Activated CD4-positive, alpha-beta memory T cell treated with anti-CD3 and anti-CD28 coated beads for 36 hours (primary cell): ENCODE data around the gene CLEC12A. TPM values are rescaled to one million over a fixed set of nuclear protein-coding genes. Genes with fewer than 3 reads are reported as not detected.
A peak's percentile ranks its signal among the peaks of the same experiment; 100 is the strongest.

Experiments
- CTCF ChIA-PET: fragments of 350-600 bp; sonication (Branson Sonifier 250); formaldehyde crosslinking; loops from one replicate; lab custom pipeline; 2021; ENCODE audit warnings: antibody characterized with exemption, inconsistent platforms; lab: Charles Lee
- POLR2A ChIA-PET: fragments of 350-600 bp; sonication (Branson Sonifier 250); formaldehyde crosslinking; loops from one replicate; lab custom pipeline; 2021; ENCODE audit warnings: antibody characterized with exemption; lab: Charles Lee
- DNase-seq: peaks from one replicate; pipeline ENCODE4 v3.0.0-alpha.2; 2020
- H3K27ac Mint-ChIP-seq: one replicate; pipeline ENCODE4 v1.8.0; 2021; ENCODE audit warnings: mixed read lengths
- H3K27me3 Mint-ChIP-seq: one replicate; pipeline ENCODE4 v1.8.0; 2021; ENCODE audit warnings: mixed read lengths
- H3K36me3 Mint-ChIP-seq: one replicate; pipeline ENCODE4 v1.8.0; 2021; ENCODE audit warnings: mixed read lengths
- H3K4me1 Mint-ChIP-seq: one replicate; pipeline ENCODE4 v1.8.0; 2021; ENCODE audit warnings: low read depth, mixed read lengths
- H3K4me3 Mint-ChIP-seq: one replicate; pipeline ENCODE4 v1.8.0; 2021; ENCODE audit warnings: mild to moderate bottlenecking, mixed read lengths
- H3K9me3 Mint-ChIP-seq: one replicate; pipeline ENCODE4 v1.8.0; 2021; ENCODE audit warnings: mixed read lengths
- intact Hi-C: fragments of 100-400 bp; cut with micrococcal nuclease; formaldehyde crosslinking; loops from one replicate; pipeline ENCODE4 v1.15.1; 2023
- total RNA-seq, 2 experiments: library from RNA; stranded (reverse); gene quantifications; one replicate each; pipeline ENCODE4 v1.2.3, GENCODE V29; 2021

The CLEC12A gene
- total RNA-seq, result not detected

- ChIA-PET CTCF (interaction anchor here (0.8 kb wide), 1 partner anchor 221 kb away, joined by 3 read pairs; no protein-coding TSS in a partner anchor), POLR2A (no interaction called here)
- no peaks in the 10 kb centered on the region for H3K36me3 Mint-ChIP-seq
- no peak within 1 kb of the TSS for H3K4me3 Mint-ChIP-seq
- no peak within 1 kb of the TSS for H3K27ac Mint-ChIP-seq
- intact Hi-C loops, result no loop called here
- H3K27me3 Mint-ChIP-seq, result peaks cover 4% of the 10 kb centered on the region
- DNase-seq, result no peak
- no peaks in the 10 kb centered on the region for H3K4me1 Mint-ChIP-seq
- no peaks in the 10 kb centered on the region for H3K9me3 Mint-ChIP-seq
Measured at GRCh38 chr12:9971181-9971580, at the start of gene CLEC12A. TSS of gene CLEC12A (plus strand) at chr12:9971409. CDS start at chr12:9971597, 188 bp downstream.

- DNase-seq, result no peak
- CTCF ChIA-PET, result interaction anchor here (1.3 to 2.8 kb wide), 3 partner anchors 108 to 179 kb away, joined by 3 to 21 read pairs (median 6); no protein-coding TSS in a partner anchor
- POLR2A ChIA-PET, result no interaction called here
- H3K36me3 Mint-ChIP-seq, result no peaks in the 10 kb centered on the region
- H3K27ac Mint-ChIP-seq, result no peak overlapping the region
- H3K4me1 Mint-ChIP-seq, result peaks cover 14% of the 10 kb centered on the region
- intact Hi-C loops, result no loop called here
- H3K27me3 Mint-ChIP-seq, result no peaks in the 10 kb centered on the region
- no peak overlapping the region for H3K4me3 Mint-ChIP-seq
- H3K9me3 Mint-ChIP-seq, result no peaks in the 10 kb centered on the region
Measured at GRCh38 chr12:9922429-9922828, 48.8 kb upstream of the CLEC12A start.

- no peaks in the 10 kb centered on the region for H3K36me3 Mint-ChIP-seq
- H3K27me3 Mint-ChIP-seq, result peaks cover 3% of the 10 kb centered on the region
- CTCF ChIA-PET, result interaction anchor here (0.8 to 4.9 kb wide), 13 partner anchors 9 to 183 kb away, joined by 3 to 58 read pairs (median 4); no protein-coding TSS in a partner anchor
- H3K27ac Mint-ChIP-seq, result no peak overlapping the region
- intact Hi-C loops, result loop anchor here (1.0 to 2.0 kb wide), 3 partner anchors 57 to 176 kb away; partner anchors contain the start of gene CLEC2B
- POLR2A ChIA-PET, result no interaction called here
- DNase-seq, result no peak
- no peaks in the 10 kb centered on the region for H3K9me3 Mint-ChIP-seq
- peak overlapping the region; percentile 45 for H3K4me3 Mint-ChIP-seq
- H3K4me1 Mint-ChIP-seq, result peaks cover 14% of the 10 kb centered on the region
Measured at GRCh38 chr12:9925705-9926393, 45.4 kb upstream of the CLEC12A start.

GRCh38 chr12:9926876-9927275, 44.3 kb upstream of the CLEC12A start:
- peaks cover 3% of the 10 kb centered on the region for H3K27me3 Mint-ChIP-seq
- H3K27ac Mint-ChIP-seq, result no peak overlapping the region
- H3K4me3 Mint-ChIP-seq, result no peak overlapping the region
- no peaks in the 10 kb centered on the region for H3K36me3 Mint-ChIP-seq
- intact Hi-C loops, result loop anchor here (1.0 kb wide), 1 partner anchor 113 kb away; no protein-coding TSS in a partner anchor
- ChIA-PET POLR2A (no interaction called here), CTCF (interaction anchor here (1.0 to 4.9 kb wide), 6 partner anchors 20 to 184 kb away, joined by 3 to 58 read pairs (median 7); no protein-coding TSS in a partner anchor)
- H3K9me3 Mint-ChIP-seq, result no peaks in the 10 kb centered on the region
- DNase-seq, result no peak
- H3K4me1 Mint-ChIP-seq, result peaks cover 14% of the 10 kb centered on the region

- Mint-ChIP-seq H3K27me3 (peaks cover 3% of the 10 kb centered on the region), H3K27ac (no peak overlapping the region), H3K4me3 (no peak overlapping the region), H3K4me1 (peaks cover 4% of the 10 kb centered on the region), H3K36me3 (no peaks in the 10 kb centered on the region), H3K9me3 (no peaks in the 10 kb centered on the region)
- CTCF ChIA-PET, result interaction anchor here (1.3 to 4.9 kb wide), 4 partner anchors 115 to 186 kb away, joined by 3 to 58 read pairs (median 12); no protein-coding TSS in a partner anchor
- no peak for DNase-seq
- intact Hi-C loops, result no loop called here
- POLR2A ChIA-PET, result no interaction called here
Measured at GRCh38 chr12:9928607-9929006, 42.6 kb upstream of the CLEC12A start.

GRCh38 chr12:9931245-9931644, 40.0 kb upstream of the CLEC12A start:
- no peaks in the 10 kb centered on the region for H3K4me1 Mint-ChIP-seq
- no peak overlapping the region for H3K27ac Mint-ChIP-seq
- POLR2A ChIA-PET, result no interaction called here
- intact Hi-C loops, result no loop called here
- H3K36me3 Mint-ChIP-seq, result no peaks in the 10 kb centered on the region
- H3K4me3 Mint-ChIP-seq, result no peak overlapping the region
- peaks cover 3% of the 10 kb centered on the region for H3K27me3 Mint-ChIP-seq
- no peaks in the 10 kb centered on the region for H3K9me3 Mint-ChIP-seq
- no peak for DNase-seq
- CTCF ChIA-PET, result interaction anchor here (0.9 kb wide), 1 partner anchor 180 kb away, joined by 3 read pairs; no protein-coding TSS in a partner anchor

GRCh38 chr12:9932270-9932669, 38.9 kb upstream of the CLEC12A start, which contains the start of gene CLEC2A:
TSS of gene CLEC2A (minus strand) at chr12:9932370. CDS start at chr12:9932329, 41 bp downstream.
- H3K9me3 Mint-ChIP-seq, result no peaks in the 10 kb centered on the region
- H3K27me3 Mint-ChIP-seq, result peaks cover 3% of the 10 kb centered on the region
- intact Hi-C loops, result no loop called here
- H3K4me1 Mint-ChIP-seq, result no peaks in the 10 kb centered on the region
- POLR2A ChIA-PET, result no interaction called here
- H3K36me3 Mint-ChIP-seq, result no peaks in the 10 kb centered on the region
- no peak within 1 kb of the TSS for H3K27ac Mint-ChIP-seq
- no peak within 1 kb of the TSS for H3K4me3 Mint-ChIP-seq
- DNase-seq, result no peak
- CTCF ChIA-PET, result interaction anchor here (0.9 kb wide), 1 partner anchor 181 kb away, joined by 3 read pairs; no protein-coding TSS in a partner anchor

GRCh38 chr12:9933958-9934357, 37.3 kb upstream of the CLEC12A start:
- DNase-seq, result no peak
- intact Hi-C loops, result no loop called here
- CTCF ChIA-PET, result interaction anchor here (1.2 to 1.7 kb wide), 2 partner anchors 9 to 120 kb away, joined by 3 to 5 read pairs; no protein-coding TSS in a partner anchor
- POLR2A ChIA-PET, result interaction anchor here (0.6 kb wide), 1 partner anchor 105 kb away, joined by 4 read pairs; no protein-coding TSS in a partner anchor
- H3K36me3 Mint-ChIP-seq, result no peaks in the 10 kb centered on the region
- H3K4me3 Mint-ChIP-seq, result no peak overlapping the region
- no peak overlapping the region for H3K27ac Mint-ChIP-seq
- H3K9me3 Mint-ChIP-seq, result no peaks in the 10 kb centered on the region
- H3K27me3 Mint-ChIP-seq, result peaks cover 4% of the 10 kb centered on the region
- no peaks in the 10 kb centered on the region for H3K4me1 Mint-ChIP-seq

GRCh38 chr12:9935026-9935425, 36.2 kb upstream of the CLEC12A start:
- POLR2A ChIA-PET, result no interaction called here
- no peak for DNase-seq
- no peak overlapping the region for H3K27ac Mint-ChIP-seq
- H3K9me3 Mint-ChIP-seq, result no peaks in the 10 kb centered on the region
- no peaks in the 10 kb centered on the region for H3K36me3 Mint-ChIP-seq
- intact Hi-C loops, result no loop called here
- H3K27me3 Mint-ChIP-seq, result peaks cover 4% of the 10 kb centered on the region
- no peaks in the 10 kb centered on the region for H3K4me1 Mint-ChIP-seq
- CTCF ChIA-PET, result interaction anchor here (1.2 to 1.7 kb wide), 2 partner anchors 10 to 121 kb away, joined by 3 to 5 read pairs; no protein-coding TSS in a partner anchor
- H3K4me3 Mint-ChIP-seq, result no peak overlapping the region

GRCh38 chr12:9936591-9936990, 34.6 kb upstream of the CLEC12A start:
- H3K27me3 Mint-ChIP-seq, result peaks cover 1% of the 10 kb centered on the region
- peaks cover 2% of the 10 kb centered on the region for H3K4me1 Mint-ChIP-seq
- no peaks in the 10 kb centered on the region for H3K36me3 Mint-ChIP-seq
- no peak for DNase-seq
- intact Hi-C loops, result no loop called here
- H3K4me3 Mint-ChIP-seq, result no peak overlapping the region
- H3K9me3 Mint-ChIP-seq, result no peaks in the 10 kb centered on the region
- POLR2A ChIA-PET, result no interaction called here
- CTCF ChIA-PET, result no interaction called here
- H3K27ac Mint-ChIP-seq, result no peak overlapping the region

GRCh38 chr12:9940375-9940774, 30.8 kb upstream of the CLEC12A start:
- ChIA-PET CTCF (interaction anchor here (0.6 to 2.9 kb wide), 16 partner anchors 15 to 214 kb away, joined by 3 to 17 read pairs (median 4); no protein-coding TSS in a partner anchor), POLR2A (no interaction called here)
- Mint-ChIP-seq H3K27me3 (peaks cover 4% of the 10 kb centered on the region), H3K36me3 (no peaks in the 10 kb centered on the region), H3K27ac (no peak overlapping the region), H3K4me3 (no peak overlapping the region), H3K9me3 (no peaks in the 10 kb centered on the region), H3K4me1 (peaks cover 16% of the 10 kb centered on the region)
- intact Hi-C loops, result loop anchor here (1.0 to 10.0 kb wide), 4 partner anchors 72 to 274 kb away; partner anchors contain the start of genes CLEC12B and GABARAPL1
- DNase-seq, result no peak

GRCh38 chr12:9941838-9942237, 29.4 kb upstream of the CLEC12A start:
- POLR2A ChIA-PET, result no interaction called here
- no peak overlapping the region for H3K27ac Mint-ChIP-seq
- no peak for DNase-seq
- no peak overlapping the region for H3K4me3 Mint-ChIP-seq
- CTCF ChIA-PET, result interaction anchor here (0.8 to 2.9 kb wide), 3 partner anchors 68 to 192 kb away, joined by 3 to 16 read pairs (median 4); partner anchors contain the start of gene CLEC12B
- H3K36me3 Mint-ChIP-seq, result no peaks in the 10 kb centered on the region
- H3K27me3 Mint-ChIP-seq, result peaks cover 4% of the 10 kb centered on the region
- no peaks in the 10 kb centered on the region for H3K9me3 Mint-ChIP-seq
- H3K4me1 Mint-ChIP-seq, result peaks cover 16% of the 10 kb centered on the region
- intact Hi-C loops, result loop anchor here (5.0 to 10.0 kb wide), 3 partner anchors 70 to 273 kb away; partner anchors contain the start of genes CLEC12B and GABARAPL1
